ENCODE data around the gene SLC39A5.
"Not testable (repeated sequence)": the region's sequence is repeated elsewhere in the genome, so short reads cannot be mapped to it uniquely, and the experiment has no call there.

SLC39A5 gene

GRCh38 chr12:56284263-56284662 is 54.4 kb downstream of the SLC39A5 start:
- DNase-seq = not testable (repeated sequence)

- DNase-seq = no peak
These were observed 56.4 kb downstream of the SLC39A5 start for GRCh38 chr12:56286044-56286830.
